HEK293 (cell line): Measurements from ENCODE around the gene ICAM4.
A peak's percentile ranks its signal among the peaks of the same experiment; 100 is the strongest.

Source experiments
- CTCF ChIA-PET: fragments of 350-600 bp; formaldehyde crosslinking; extraction: SDS; loops from one replicate; lab custom pipeline; 2021; ENCODE audit warnings: antibody characterized with exemption; lab: Yijun Ruan, JAX
- POLR2A ChIA-PET: fragments of 300-600 bp; formaldehyde crosslinking; extraction: SDS; loops from one replicate; lab custom pipeline; 2020; ENCODE audit warnings: antibody characterized with exemption, inconsistent platforms; lab: Yijun Ruan, JAX
- H3K27ac ChIP-seq: fragments of 200-500 bp; sonication (Bioruptor generic); 2 replicates; pipeline ENCODE4 v1.5.1; 2014; ENCODE audit warnings: low read depth, low read length, control low read depth, inconsistent platforms; ENCODE audit errors: extremely low read depth
- H3K36me3 ChIP-seq, 2 experiments: fragments of 200-500 bp in 1 of 2; sonication (Bioruptor generic) in 1 of 2; 1 replicate in 1 of 2; 2 replicates in 1 of 2; pipeline ENCODE4 v1.5.1; 2014 to 2017; ENCODE audit warnings: inconsistent platforms in 2 of 2, low read length in 2 of 2; ENCODE audit not compliant: control insufficient read depth in 2 of 2, insufficient read depth in 1 of 2
- H3K4me1 ChIP-seq: fragments of 200-500 bp; sonication (Bioruptor generic); 2 replicates; pipeline ENCODE4 v1.5.1; 2014; ENCODE audit warnings: mild to moderate bottlenecking, low read length, inconsistent platforms; ENCODE audit not compliant: control insufficient read depth, insufficient read depth
- H3K4me3 ChIP-seq: 2 replicates; pipeline ENCODE4 v1.5.1; 2011; ENCODE audit warnings: low read depth, mild to moderate bottlenecking, control low read depth, low read length, moderate library complexity
- H3K9me3 ChIP-seq: fragments of 200-500 bp; sonication (Bioruptor generic); 2 replicates; pipeline ENCODE4 v1.5.1; 2014; ENCODE audit warnings: low read depth, low read length, inconsistent platforms; ENCODE audit not compliant: control insufficient read depth, insufficient read depth
- IKZF3 ChIP-seq: fragments of 450-650 bp; IDR thresholded peaks from 2 replicates; pipeline ENCODE4 v1.5.0; 2018; ENCODE audit warnings: missing biosample characterization, mild to moderate bottlenecking, missing genetic modification characterization, moderate library complexity
- KLF1 ChIP-seq: fragments of 450-650 bp; formaldehyde crosslinking; IDR thresholded peaks from 2 replicates; pipeline ENCODE4 v1.5.1; 2016; ENCODE audit warnings: missing biosample characterization, missing genetic modification characterization
- KLF8 ChIP-seq: fragments of 450-650 bp; formaldehyde crosslinking; IDR thresholded peaks from 2 replicates; pipeline ENCODE4 v1.5.1; 2016; ENCODE audit warnings: missing biosample characterization, missing genetic modification characterization
- KLF9 ChIP-seq: fragments of 450-650 bp; formaldehyde crosslinking; IDR thresholded peaks from 2 replicates; pipeline ENCODE4 v1.5.1; 2016; ENCODE audit warnings: missing biosample characterization, missing genetic modification characterization, low read depth
- REPIN1 ChIP-seq: fragments of 450-650 bp; formaldehyde crosslinking; IDR thresholded peaks from 2 replicates; pipeline ENCODE4 v1.5.1; 2017; ENCODE audit warnings: missing biosample characterization, missing genetic modification characterization, low read depth
- ZEB2 ChIP-seq: fragments of 450-650 bp; formaldehyde crosslinking; IDR thresholded peaks from 2 replicates; pipeline ENCODE4 v1.5.1; 2016; ENCODE audit warnings: missing biosample characterization, missing genetic modification characterization
- ZNF121 ChIP-seq: fragments of 450-650 bp; formaldehyde crosslinking; IDR thresholded peaks from 2 replicates; pipeline ENCODE4 v1.5.1; 2016; ENCODE audit warnings: missing biosample characterization, missing genetic modification characterization
- ZNF132 ChIP-seq: fragments of 450-650 bp; formaldehyde crosslinking; IDR thresholded peaks from 2 replicates; pipeline ENCODE4 v1.5.1; 2017; ENCODE audit warnings: missing biosample characterization, missing genetic modification characterization, borderline replicate concordance
- ZNF324 ChIP-seq: fragments of 450-650 bp; formaldehyde crosslinking; IDR thresholded peaks from 2 replicates; pipeline ENCODE4 v1.5.1; 2016; ENCODE audit warnings: missing biosample characterization, missing genetic modification characterization
- ZNF341 ChIP-seq: fragments of 450-650 bp; formaldehyde crosslinking; IDR thresholded peaks from 2 replicates; pipeline ENCODE4; 2016; ENCODE audit warnings: low read depth, missing biosample characterization, missing genetic modification characterization
- ZNF571 ChIP-seq: fragments of 450-650 bp; formaldehyde crosslinking; IDR thresholded peaks from 2 replicates; pipeline ENCODE4 v1.5.0; 2017; ENCODE audit warnings: missing biosample characterization, missing genetic modification characterization
- ZNF623 ChIP-seq: fragments of 450-650 bp; formaldehyde crosslinking; IDR thresholded peaks from 2 replicates; pipeline ENCODE4 v1.5.1; 2016; ENCODE audit warnings: missing biosample characterization, missing genetic modification characterization
- ZNF664 ChIP-seq: fragments of 450-650 bp; formaldehyde crosslinking; IDR thresholded peaks from 2 replicates; pipeline ENCODE4 v1.5.1; 2016; ENCODE audit warnings: missing biosample characterization, missing genetic modification characterization
- ZNF791 ChIP-seq: fragments of 450-650 bp; formaldehyde crosslinking; IDR thresholded peaks from 2 replicates; pipeline ENCODE4 v1.5.1; 2016; ENCODE audit warnings: missing biosample characterization, missing genetic modification characterization
- ZNF792 ChIP-seq: fragments of 450-650 bp; formaldehyde crosslinking; IDR thresholded peaks from 2 replicates; pipeline ENCODE4 v1.5.1; 2016; ENCODE audit warnings: missing biosample characterization, missing genetic modification characterization
- ZNF830 ChIP-seq: fragments of 450-650 bp; IDR thresholded peaks from 2 replicates; pipeline ENCODE4 v1.5.0; 2018; ENCODE audit warnings: missing biosample characterization, missing genetic modification characterization, low read depth, mild to moderate bottlenecking, moderate library complexity
- TF ChIP-seq, protein P1 (sequence below): fragments of 450-650 bp; formaldehyde crosslinking; IDR thresholded peaks from 2 replicates; pipeline ENCODE4 v1.5.1; 2016; ENCODE audit warnings: missing biosample characterization, missing genetic modification characterization, borderline replicate concordance
- TF ChIP-seq, protein P2 (sequence below): fragments of 450-650 bp; formaldehyde crosslinking; IDR thresholded peaks from 2 replicates; pipeline ENCODE4 v1.5.1; 2016; ENCODE audit warnings: missing biosample characterization, missing genetic modification characterization

ICAM4 gene

DNA sequence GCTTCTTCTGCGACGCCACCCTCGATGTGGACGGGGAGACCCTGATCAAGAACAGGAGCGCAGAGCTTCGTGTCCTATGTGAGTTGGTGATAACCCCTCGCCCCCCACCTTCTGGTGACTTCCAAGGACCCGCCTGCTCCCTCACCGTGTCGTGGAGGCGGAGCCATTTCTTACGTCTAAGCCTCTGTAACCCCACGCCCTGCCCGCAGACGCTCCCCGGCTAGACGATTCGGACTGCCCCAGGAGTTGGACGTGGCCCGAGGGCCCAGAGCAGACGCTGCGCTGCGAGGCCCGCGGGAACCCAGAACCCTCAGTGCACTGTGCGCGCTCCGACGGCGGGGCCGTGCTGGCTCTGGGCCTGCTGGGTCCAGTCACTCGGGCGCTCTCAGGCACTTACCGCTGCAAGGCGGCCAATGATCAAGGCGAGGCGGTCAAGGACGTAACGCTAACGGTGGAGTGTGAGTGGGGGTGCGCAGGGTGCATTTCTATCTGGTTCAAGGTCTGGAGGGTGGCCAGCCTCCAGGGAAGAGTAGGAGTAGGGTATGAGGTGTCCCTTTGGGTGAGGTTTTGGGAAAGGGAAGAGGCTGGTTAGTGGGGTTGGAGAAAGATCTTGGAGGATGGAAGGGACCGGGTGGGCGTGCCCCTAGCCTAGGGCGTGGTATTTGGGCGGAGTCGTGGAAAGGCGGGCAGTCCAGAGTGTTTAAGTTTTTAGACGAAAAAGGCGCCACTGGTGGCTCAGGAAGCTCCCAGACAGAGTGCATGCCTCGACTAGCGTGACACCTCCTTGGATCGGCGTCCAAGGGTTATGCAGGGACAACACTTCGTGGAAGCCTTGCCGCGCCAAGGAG is 6.3 kb downstream of the ICAM4 start:
- CTCF ChIA-PET: interaction anchor here (1.9 kb wide), 2 partner anchors 34 to 43 kb away, joined by 4 to 6 read pairs; no protein-coding TSS in a partner anchor
- H3K4me3 ChIP-seq: peak overlapping the region; percentile 43
- POLR2A ChIA-PET: no interaction called here

DNA sequence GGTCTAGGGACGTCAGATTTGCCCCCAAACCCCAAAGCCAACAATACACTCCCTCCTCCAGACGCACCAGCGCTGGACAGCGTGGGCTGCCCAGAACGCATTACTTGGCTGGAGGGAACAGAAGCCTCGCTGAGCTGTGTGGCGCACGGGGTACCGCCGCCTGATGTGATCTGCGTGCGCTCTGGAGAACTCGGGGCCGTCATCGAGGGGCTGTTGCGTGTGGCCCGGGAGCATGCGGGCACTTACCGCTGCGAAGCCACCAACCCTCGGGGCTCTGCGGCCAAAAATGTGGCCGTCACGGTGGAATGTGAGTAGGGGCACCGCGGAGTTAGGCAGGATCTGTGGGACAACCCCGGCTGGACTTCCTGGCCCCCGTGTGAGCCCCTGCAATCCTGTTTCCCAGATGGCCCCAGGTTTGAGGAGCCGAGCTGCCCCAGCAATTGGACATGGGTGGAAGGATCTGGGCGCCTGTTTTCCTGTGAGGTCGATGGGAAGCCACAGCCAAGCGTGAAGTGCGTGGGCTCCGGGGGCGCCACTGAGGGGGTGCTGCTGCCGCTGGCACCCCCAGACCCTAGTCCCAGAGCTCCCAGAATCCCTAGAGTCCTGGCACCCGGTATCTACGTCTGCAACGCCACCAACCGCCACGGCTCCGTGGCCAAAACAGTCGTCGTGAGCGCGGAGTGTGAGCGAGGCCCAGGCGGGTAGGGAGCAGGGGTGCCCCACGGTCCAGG is 7.0 kb downstream of the ICAM4 start:
- POLR2A ChIA-PET: no interaction called here
- CTCF ChIA-PET: no interaction called here
- H3K9me3 ChIP-seq: no peaks in the 10 kb centered on the region
- TF ChIP-seq IKZF3 (tag by site-specific recombination): no peak
- TF ChIP-seq, protein P1, sequence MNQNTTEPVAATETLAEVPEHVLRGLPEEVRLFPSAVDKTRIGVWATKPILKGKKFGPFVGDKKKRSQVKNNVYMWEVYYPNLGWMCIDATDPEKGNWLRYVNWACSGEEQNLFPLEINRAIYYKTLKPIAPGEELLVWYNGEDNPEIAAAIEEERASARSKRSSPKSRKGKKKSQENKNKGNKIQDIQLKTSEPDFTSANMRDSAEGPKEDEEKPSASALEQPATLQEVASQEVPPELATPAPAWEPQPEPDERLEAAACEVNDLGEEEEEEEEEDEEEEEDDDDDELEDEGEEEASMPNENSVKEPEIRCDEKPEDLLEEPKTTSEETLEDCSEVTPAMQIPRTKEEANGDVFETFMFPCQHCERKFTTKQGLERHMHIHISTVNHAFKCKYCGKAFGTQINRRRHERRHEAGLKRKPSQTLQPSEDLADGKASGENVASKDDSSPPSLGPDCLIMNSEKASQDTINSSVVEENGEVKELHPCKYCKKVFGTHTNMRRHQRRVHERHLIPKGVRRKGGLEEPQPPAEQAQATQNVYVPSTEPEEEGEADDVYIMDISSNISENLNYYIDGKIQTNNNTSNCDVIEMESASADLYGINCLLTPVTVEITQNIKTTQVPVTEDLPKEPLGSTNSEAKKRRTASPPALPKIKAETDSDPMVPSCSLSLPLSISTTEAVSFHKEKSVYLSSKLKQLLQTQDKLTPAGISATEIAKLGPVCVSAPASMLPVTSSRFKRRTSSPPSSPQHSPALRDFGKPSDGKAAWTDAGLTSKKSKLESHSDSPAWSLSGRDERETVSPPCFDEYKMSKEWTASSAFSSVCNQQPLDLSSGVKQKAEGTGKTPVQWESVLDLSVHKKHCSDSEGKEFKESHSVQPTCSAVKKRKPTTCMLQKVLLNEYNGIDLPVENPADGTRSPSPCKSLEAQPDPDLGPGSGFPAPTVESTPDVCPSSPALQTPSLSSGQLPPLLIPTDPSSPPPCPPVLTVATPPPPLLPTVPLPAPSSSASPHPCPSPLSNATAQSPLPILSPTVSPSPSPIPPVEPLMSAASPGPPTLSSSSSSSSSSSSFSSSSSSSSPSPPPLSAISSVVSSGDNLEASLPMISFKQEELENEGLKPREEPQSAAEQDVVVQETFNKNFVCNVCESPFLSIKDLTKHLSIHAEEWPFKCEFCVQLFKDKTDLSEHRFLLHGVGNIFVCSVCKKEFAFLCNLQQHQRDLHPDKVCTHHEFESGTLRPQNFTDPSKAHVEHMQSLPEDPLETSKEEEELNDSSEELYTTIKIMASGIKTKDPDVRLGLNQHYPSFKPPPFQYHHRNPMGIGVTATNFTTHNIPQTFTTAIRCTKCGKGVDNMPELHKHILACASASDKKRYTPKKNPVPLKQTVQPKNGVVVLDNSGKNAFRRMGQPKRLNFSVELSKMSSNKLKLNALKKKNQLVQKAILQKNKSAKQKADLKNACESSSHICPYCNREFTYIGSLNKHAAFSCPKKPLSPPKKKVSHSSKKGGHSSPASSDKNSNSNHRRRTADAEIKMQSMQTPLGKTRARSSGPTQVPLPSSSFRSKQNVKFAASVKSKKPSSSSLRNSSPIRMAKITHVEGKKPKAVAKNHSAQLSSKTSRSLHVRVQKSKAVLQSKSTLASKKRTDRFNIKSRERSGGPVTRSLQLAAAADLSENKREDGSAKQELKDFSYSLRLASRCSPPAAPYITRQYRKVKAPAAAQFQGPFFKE (tag by site-specific recombination): no peak
- no peak for TF ChIP-seq REPIN1
- TF ChIP-seq ZEB2 (tag by site-specific recombination): no peak
- TF ChIP-seq ZNF791 (tag by site-specific recombination): no peak
- no peak for TF ChIP-seq ZNF830 (tag by site-specific recombination)
- TF ChIP-seq ZNF132 (tag by site-specific recombination): no peak
- TF ChIP-seq, protein P2, sequence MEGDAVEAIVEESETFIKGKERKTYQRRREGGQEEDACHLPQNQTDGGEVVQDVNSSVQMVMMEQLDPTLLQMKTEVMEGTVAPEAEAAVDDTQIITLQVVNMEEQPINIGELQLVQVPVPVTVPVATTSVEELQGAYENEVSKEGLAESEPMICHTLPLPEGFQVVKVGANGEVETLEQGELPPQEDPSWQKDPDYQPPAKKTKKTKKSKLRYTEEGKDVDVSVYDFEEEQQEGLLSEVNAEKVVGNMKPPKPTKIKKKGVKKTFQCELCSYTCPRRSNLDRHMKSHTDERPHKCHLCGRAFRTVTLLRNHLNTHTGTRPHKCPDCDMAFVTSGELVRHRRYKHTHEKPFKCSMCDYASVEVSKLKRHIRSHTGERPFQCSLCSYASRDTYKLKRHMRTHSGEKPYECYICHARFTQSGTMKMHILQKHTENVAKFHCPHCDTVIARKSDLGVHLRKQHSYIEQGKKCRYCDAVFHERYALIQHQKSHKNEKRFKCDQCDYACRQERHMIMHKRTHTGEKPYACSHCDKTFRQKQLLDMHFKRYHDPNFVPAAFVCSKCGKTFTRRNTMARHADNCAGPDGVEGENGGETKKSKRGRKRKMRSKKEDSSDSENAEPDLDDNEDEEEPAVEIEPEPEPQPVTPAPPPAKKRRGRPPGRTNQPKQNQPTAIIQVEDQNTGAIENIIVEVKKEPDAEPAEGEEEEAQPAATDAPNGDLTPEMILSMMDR (tag by site-specific recombination): no peak
- TF ChIP-seq ZNF792: no peak
- TF ChIP-seq ZNF324 (tag by site-specific recombination): no peak
- TF ChIP-seq ZNF341: no peak
- no peak for TF ChIP-seq ZNF121 (tag by site-specific recombination)
- no peak for TF ChIP-seq ZNF571 (tag by site-specific recombination)
- TF ChIP-seq ZNF664 (tag by site-specific recombination): no peak
- TF ChIP-seq, all 188 proteins: peak for 0
- Histone ChIP-seq H3K27ac (no peak overlapping the region), H3K4me3 (no peak overlapping the region), H3K4me1 (peaks cover 4% of the 10 kb centered on the region; the same call in 1 of the 2 replicates), H3K36me3 (peaks cover 0 to 5% of the 10 kb centered on the region in 2 experiments; a peak in 1 of 3 replicates)

More for the DNA sequence above, 6.3 kb downstream of the ICAM4 start:
- no peaks in the 10 kb centered on the region for H3K9me3 ChIP-seq
- H3K4me1 ChIP-seq: peaks cover 4% of the 10 kb centered on the region; the same call in 1 of the 2 replicates
- TF ChIP-seq KLF8 (tag by site-specific recombination) (peak; percentile 93), KLF9 (tag by site-specific recombination) (peak; percentile 53), KLF1 (tag by site-specific recombination) (peak; percentile 95), ZNF623 (tag by site-specific recombination) (no peak)
- H3K27ac ChIP-seq: no peak overlapping the region
- peaks cover 0 to 5% of the 10 kb centered on the region in 2 experiments; a peak in 1 of 3 replicates for H3K36me3 ChIP-seq
